ENCODE results near the gene BTNL8.

The BTNL8 gene

DNA sequence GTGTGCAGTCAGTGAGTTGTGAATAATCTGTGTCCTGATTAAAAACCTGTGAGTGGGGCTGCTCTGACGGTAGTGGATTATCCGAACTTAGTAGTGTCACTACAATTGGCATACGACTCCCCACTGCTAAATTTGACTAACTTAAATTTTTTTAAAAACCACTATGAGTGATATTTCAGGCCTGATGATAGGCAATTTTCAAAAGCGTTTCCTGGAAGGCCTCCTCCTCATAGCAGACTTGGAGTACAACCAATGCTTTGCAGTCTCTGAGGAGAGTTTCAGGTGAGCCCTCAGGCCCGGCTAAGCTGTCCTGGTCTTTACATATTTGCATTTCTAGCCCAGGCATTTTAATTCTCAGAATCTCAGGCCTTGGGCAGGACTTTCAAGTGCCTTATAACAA lies 10.8 kb downstream of the BTNL8 start:
- no peak overlapping the region for H3K27ac ChIP-seq
- TF ChIP-seq, protein P1, sequence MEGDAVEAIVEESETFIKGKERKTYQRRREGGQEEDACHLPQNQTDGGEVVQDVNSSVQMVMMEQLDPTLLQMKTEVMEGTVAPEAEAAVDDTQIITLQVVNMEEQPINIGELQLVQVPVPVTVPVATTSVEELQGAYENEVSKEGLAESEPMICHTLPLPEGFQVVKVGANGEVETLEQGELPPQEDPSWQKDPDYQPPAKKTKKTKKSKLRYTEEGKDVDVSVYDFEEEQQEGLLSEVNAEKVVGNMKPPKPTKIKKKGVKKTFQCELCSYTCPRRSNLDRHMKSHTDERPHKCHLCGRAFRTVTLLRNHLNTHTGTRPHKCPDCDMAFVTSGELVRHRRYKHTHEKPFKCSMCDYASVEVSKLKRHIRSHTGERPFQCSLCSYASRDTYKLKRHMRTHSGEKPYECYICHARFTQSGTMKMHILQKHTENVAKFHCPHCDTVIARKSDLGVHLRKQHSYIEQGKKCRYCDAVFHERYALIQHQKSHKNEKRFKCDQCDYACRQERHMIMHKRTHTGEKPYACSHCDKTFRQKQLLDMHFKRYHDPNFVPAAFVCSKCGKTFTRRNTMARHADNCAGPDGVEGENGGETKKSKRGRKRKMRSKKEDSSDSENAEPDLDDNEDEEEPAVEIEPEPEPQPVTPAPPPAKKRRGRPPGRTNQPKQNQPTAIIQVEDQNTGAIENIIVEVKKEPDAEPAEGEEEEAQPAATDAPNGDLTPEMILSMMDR (IDR thresholded peaks at IDR 0.05): no peak
- TF ChIP-seq ZFX (IDR thresholded peaks at IDR 0.05; ENCODE audit: borderline replicate concordance): no peak

DNA sequence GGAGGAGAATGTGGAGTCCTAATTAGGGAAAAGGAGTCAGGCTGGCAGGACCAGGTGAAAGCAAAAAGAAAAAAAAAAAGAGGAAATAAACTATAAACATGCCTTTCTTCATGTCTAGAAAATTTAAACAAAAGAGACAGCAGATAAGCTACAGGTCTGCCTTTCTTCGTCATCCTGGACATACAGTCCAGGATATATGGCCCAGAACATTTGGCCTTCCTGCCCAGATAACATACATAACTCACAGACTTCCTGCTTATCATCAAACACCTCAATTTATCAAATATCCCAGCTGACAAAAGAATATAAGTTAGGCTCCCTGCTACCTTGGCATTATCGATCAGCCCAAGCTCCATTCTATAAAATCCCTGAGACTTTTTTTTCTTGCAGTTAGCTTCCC lies 11.2 kb downstream of the BTNL8 start:
- TF ChIP-seq, protein P1 (IDR thresholded peaks at IDR 0.05): no peak
- TF ChIP-seq ZFX (IDR thresholded peaks at IDR 0.05; ENCODE audit: borderline replicate concordance): no peak

DNA sequence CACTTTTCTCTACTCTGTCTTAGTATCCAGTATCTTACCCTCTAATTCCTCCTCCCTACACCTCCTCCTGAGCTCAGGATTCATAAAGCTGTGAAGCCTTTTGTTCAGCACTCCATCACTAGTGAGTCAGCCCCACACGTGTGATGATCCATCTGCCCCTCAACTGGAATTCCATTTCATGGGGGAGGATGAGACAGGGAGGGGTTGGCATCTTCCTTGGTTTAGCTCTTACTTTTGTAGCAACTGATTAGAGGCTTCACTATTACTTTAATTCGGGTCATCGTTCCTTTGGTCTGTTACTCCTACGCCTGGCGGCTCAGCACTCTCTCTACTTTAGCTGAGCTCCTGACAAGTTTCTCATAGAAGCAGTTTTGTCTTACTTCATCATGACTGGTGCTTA lies 11.8 kb downstream of the BTNL8 start:
- TF ChIP-seq, protein P1 (IDR thresholded peaks at IDR 0.05): no peak
- no peak overlapping the region for H3K27ac ChIP-seq

More for the DNA sequence above, 11.2 kb downstream of the BTNL8 start:
- H3K27ac ChIP-seq: no peak overlapping the region

DNA sequence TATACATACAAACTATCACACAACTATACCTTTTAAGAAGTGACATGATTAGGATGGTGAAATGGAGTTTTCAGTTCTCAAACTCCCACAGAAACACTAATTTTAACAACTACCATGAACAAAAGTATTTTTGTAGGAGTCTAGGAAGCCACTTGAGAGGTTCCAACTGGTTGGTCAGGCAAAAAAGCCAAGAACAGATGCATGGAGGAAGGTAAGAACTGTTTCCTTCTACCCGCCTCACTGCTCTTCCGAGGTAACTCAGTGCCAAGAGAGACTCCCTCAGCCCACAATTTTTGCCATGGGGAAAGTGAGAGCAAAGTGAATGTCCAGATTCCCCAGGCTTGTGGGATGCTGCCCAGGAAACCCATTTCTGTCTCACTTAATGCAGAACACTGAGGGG lies 15.7 kb downstream of the BTNL8 start:
- no peak overlapping the region for H3K27ac ChIP-seq
- TF ChIP-seq, protein P1 (IDR thresholded peaks at IDR 0.05): no peak
- no peak for TF ChIP-seq ZFX (IDR thresholded peaks at IDR 0.05; ENCODE audit: borderline replicate concordance)

DNA sequence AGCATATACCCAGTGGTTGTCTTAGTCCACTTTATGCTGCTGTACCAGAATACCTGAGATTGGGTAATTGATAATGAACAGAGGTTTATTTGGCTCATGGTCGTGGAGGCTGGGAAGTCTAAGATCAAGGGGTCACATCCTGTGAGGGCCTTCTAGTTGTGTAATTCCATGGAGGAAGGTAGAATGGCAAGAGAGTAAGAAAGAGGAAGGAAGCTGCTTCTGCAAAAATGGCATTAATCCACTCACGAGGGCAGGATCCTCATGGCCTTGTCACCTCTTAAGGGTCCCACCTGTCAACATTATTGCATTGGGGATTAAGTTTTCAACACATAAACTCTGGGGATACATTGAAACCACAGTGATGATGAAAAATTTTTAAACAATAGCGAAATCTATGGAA lies 17.0 kb downstream of the BTNL8 start:
- TF ChIP-seq ZFX (IDR thresholded peaks at IDR 0.05; ENCODE audit: borderline replicate concordance): no peak
- TF ChIP-seq, protein P1 (IDR thresholded peaks at IDR 0.05): no peak
- no peak overlapping the region for H3K27ac ChIP-seq

DNA sequence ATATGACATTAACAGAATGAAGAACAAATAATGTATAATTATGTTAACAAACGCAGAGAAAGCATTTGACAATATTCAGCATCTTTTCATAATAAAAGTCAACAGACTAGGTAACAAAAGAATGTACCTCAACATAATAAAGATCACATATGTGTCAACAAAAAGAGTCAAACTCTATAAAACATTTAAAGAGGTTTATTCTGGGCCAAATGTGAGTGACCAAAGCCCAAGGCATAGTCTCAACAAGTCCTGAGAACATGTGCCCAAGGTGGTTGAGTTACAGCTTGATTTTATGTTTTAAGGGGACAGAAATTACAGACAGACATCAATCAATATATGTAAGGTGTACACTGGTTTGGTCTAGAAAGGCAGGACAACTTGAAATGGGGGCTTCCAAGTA lies 19.4 kb downstream of the BTNL8 start:
- TF ChIP-seq, protein P1 (IDR thresholded peaks at IDR 0.05): no peak
- TF ChIP-seq ZFX (IDR thresholded peaks at IDR 0.05; ENCODE audit: borderline replicate concordance): no peak
- H3K27ac ChIP-seq: no peak overlapping the region

DNA sequence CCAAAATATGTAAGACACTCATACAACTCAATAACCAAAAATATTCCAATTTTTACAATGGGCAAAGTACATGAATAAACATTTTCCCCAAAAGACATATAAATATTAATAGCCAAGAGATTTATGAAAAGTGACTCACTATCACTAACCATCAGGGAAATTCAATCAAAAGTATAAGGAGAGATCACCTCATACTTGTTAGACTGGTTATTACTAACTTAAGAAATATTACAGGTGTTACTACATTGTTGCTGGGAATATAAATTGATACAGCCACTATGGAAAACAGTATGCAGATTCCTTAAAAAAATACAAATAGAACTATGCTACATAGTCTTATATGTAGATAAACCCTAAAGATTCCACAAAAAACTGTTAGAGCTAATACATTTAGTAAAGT lies 21.8 kb downstream of the BTNL8 start:
- TF ChIP-seq ZFX (IDR thresholded peaks at IDR 0.05; ENCODE audit: borderline replicate concordance): no peak

DNA sequence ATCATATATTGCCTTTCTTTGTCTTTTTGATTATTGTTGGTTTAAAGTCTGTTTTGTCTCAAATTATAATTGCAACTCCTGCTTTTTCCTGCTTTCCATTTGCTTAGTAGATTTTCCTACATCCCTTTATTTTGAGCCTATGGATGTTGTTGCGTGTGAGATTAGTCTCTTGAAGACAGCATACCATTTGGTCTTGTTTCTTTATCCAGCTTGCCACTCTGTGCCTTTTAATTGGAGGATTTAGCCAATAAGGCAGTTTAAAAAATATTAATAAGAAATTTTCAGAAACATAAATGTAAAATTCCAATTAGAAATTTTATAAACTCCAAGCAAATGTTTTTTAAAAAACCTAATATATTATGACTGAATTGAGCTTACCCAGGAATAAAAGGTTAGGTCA lies 24.0 kb downstream of the BTNL8 start:
- TF ChIP-seq, protein P1 (IDR thresholded peaks at IDR 0.05): no peak
- no peak for TF ChIP-seq ZFX (IDR thresholded peaks at IDR 0.05; ENCODE audit: borderline replicate concordance)
- H3K27ac ChIP-seq: no peak overlapping the region

More for the DNA sequence above, 21.8 kb downstream of the BTNL8 start:
- H3K27ac ChIP-seq: no peak overlapping the region

Measured in 22Rv1 (cell line).